GM12878 (cell line): ENCODE results near the gene TMEM14B. TPM values are rescaled to one million over a fixed set of nuclear protein-coding genes. Genes with fewer than 3 reads are reported as not detected.

Experiments
- ASH2L ChIP-seq: fragments of 300-600, 200-600 bp; sonication (generic); IDR thresholded peaks from 2 replicates; pipeline ENCODE4 v1.6.1; 2017; ENCODE audit warnings: low read depth, mild to moderate bottlenecking, borderline replicate concordance
- CHD4 ChIP-seq: fragments of 200-600 bp; sonication (generic); IDR thresholded peaks from 2 replicates; pipeline ENCODE4 v1.6.1; 2016; ENCODE audit warnings: mild to moderate bottlenecking
- EGR1 ChIP-seq, 2 experiments: IDR thresholded peaks; 1 replicate in 1 of 2; 2 replicates in 1 of 2; pipeline ENCODE4 v1.6.1; 2011 to 2012; ENCODE audit warnings: low read depth in 2 of 2, low read length in 2 of 2, borderline replicate concordance in 1 of 2, mild to moderate bottlenecking in 1 of 2, moderate library complexity in 1 of 2
- FOXK2 ChIP-seq: fragments of 450-650 bp; IDR thresholded peaks from 2 replicates; pipeline ENCODE4 v1.6.1; 2017; ENCODE audit warnings: mild to moderate bottlenecking, moderate library complexity
- FOXM1 ChIP-seq: IDR thresholded peaks from 2 replicates; pipeline ENCODE4 v1.6.1; 2012; ENCODE audit warnings: low read depth, mild to moderate bottlenecking, inconsistent platforms, low read length, moderate library complexity
- HCFC1 ChIP-seq: fragments of 150-350 bp; IDR thresholded peaks from 2 replicates; pipeline ENCODE4 v1.6.1; 2014; ENCODE audit warnings: low read length
- KLF5 ChIP-seq: fragments of 450-650 bp; IDR thresholded peaks from 2 replicates; pipeline ENCODE4 v1.6.1; 2014; ENCODE audit warnings: mild to moderate bottlenecking; ENCODE audit not compliant: partially characterized antibody
- PAX5 ChIP-seq: IDR thresholded peaks from 2 replicates; pipeline ENCODE4 v1.6.1; 2011; ENCODE audit warnings: low read depth, low read length, borderline replicate concordance
- SP1 ChIP-seq: IDR thresholded peaks from one replicate; pipeline ENCODE4 v1.6.1; 2011; ENCODE audit warnings: low read depth, low read length
- WRNIP1 ChIP-seq: IDR thresholded peaks from 2 replicates; pipeline ENCODE4 v1.6.1; 2011; ENCODE audit warnings: low read depth, low read length, improper control_type of control experiment, borderline replicate concordance
- polyA plus RNA-seq, 11 experiments: library from polyadenylated mRNA; depleted of rRNA in 4 of 11; unstranded in 6 of 11; stranded (reverse) in 5 of 11; fragments of >200 nt; fragmentation: Nextera tagmentation in 4 of 11; fragmentation: Illumina TruSeq in 1 of 11; extraction: Ambion mirVana in 4 of 11; extraction: Trizol in 1 of 11; gene quantifications; 1 replicate in 1 of 11; 2 replicates in 10 of 11; pipeline versions ENCODE4 v1.2.1 to v1.2.3, GENCODE V29; 2011 to 2016; ENCODE audit warnings: inconsistent platforms in 2 of 11, missing spikeins in 2 of 11, low read depth in 1 of 11
- total RNA-seq, 4 experiments: library from RNA; depleted of rRNA in 3 of 4; stranded (reverse); fragments of >200 nt in 3 of 4; fragmentation: Illumina TruSeq in 1 of 4; extraction: Trizol in 1 of 4; gene quantifications; 2 replicates each; pipeline versions ENCODE4 v1.2.1 to v1.2.3, GENCODE V29; 2013 to 2021
- TF ChIP-seq, protein P1 (sequence below): IDR thresholded peaks from 2 replicates; pipeline ENCODE4 v1.6.1; 2012; ENCODE audit warnings: mild to moderate bottlenecking, low read depth, low read length
- TF ChIP-seq, protein P2 (sequence below): fragments of 450-650 bp; IDR thresholded peaks from 2 replicates; pipeline ENCODE4 v1.6.1; 2017; ENCODE audit warnings: low read depth, mild to moderate bottlenecking, moderate library complexity
- TF ChIP-seq, protein P3 (sequence below): IDR thresholded peaks from 2 replicates; pipeline ENCODE4 v1.6.1; 2012; ENCODE audit warnings: low read length, inconsistent platforms
- TF ChIP-seq, protein P4 (sequence below): fragments of 450-650 bp; IDR thresholded peaks from 2 replicates; pipeline ENCODE4 v1.6.1; 2016; ENCODE audit warnings: mild to moderate bottlenecking, moderate library complexity, borderline replicate concordance
- TF ChIP-seq, protein P5 (sequence below): fragments of 450-650 bp; IDR thresholded peaks from 2 replicates; pipeline ENCODE4 v1.6.1; 2017; ENCODE audit warnings: mild to moderate bottlenecking

Gene TMEM14B
- total and polyA plus RNA-seq, 10 of the 15 experiments (the other 5 are each of a cell fraction or from before 2014, with no cell fraction given) = 80.5 to 399 (median 136) TPM

DNA sequence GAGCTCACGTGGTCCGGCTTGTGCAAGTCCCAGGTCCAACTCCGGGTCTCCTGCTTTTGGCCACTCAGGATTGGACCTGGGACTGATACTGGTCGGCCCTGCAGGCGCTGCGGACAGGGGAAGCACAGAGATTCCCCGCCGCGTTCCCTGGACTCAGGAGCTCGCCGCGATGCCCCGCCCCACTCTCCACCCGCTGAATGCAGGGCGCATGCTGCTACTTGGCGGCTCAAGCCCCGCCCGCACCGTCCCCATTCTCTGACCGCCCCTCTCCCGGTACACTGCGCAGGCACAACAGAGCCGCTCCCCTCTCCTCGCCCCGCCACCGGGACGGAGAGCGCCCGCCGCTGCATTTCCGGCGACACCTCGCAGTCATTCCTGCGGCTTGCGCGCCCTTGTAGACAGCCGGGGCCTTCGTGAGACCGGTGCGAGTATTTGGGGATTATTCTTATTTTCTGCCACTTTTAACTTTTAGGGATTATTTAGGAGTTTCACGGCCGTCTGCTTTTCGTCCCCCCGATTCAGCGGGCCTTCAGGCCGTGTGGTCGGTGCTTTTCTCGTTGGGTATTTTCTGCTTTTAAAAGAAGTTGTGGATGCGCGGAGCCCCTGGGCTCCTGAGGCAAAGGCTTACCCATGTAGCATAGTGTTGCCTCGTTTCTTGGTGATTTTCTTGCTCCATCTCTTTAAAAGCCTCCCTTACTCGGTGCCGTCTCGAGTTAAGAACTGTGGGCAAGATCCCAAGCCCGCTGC lies 24.6 kb upstream of the TMEM14B start, which contains the start of gene TMEM14C (continued):
- TF ChIP-seq, protein P1, sequence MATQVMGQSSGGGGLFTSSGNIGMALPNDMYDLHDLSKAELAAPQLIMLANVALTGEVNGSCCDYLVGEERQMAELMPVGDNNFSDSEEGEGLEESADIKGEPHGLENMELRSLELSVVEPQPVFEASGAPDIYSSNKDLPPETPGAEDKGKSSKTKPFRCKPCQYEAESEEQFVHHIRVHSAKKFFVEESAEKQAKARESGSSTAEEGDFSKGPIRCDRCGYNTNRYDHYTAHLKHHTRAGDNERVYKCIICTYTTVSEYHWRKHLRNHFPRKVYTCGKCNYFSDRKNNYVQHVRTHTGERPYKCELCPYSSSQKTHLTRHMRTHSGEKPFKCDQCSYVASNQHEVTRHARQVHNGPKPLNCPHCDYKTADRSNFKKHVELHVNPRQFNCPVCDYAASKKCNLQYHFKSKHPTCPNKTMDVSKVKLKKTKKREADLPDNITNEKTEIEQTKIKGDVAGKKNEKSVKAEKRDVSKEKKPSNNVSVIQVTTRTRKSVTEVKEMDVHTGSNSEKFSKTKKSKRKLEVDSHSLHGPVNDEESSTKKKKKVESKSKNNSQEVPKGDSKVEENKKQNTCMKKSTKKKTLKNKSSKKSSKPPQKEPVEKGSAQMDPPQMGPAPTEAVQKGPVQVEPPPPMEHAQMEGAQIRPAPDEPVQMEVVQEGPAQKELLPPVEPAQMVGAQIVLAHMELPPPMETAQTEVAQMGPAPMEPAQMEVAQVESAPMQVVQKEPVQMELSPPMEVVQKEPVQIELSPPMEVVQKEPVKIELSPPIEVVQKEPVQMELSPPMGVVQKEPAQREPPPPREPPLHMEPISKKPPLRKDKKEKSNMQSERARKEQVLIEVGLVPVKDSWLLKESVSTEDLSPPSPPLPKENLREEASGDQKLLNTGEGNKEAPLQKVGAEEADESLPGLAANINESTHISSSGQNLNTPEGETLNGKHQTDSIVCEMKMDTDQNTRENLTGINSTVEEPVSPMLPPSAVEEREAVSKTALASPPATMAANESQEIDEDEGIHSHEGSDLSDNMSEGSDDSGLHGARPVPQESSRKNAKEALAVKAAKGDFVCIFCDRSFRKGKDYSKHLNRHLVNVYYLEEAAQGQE = no peak
- TF ChIP-seq, protein P2, sequence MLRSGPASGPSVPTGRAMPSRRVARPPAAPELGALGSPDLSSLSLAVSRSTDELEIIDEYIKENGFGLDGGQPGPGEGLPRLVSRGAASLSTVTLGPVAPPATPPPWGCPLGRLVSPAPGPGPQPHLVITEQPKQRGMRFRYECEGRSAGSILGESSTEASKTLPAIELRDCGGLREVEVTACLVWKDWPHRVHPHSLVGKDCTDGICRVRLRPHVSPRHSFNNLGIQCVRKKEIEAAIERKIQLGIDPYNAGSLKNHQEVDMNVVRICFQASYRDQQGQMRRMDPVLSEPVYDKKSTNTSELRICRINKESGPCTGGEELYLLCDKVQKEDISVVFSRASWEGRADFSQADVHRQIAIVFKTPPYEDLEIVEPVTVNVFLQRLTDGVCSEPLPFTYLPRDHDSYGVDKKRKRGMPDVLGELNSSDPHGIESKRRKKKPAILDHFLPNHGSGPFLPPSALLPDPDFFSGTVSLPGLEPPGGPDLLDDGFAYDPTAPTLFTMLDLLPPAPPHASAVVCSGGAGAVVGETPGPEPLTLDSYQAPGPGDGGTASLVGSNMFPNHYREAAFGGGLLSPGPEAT = peak; percentile 98
- TF ChIP-seq SP1 (peak; percentile 32), FOXK2 (no peak), EGR1 (IDR thresholded peaks at IDR 0.05; ENCODE audit: borderline replicate concordance in 1 of 2, low read depth in 2 of 2, low read length in 2 of 2) (no peak; a peak in 1 of 3 replicates), WRNIP1 (no peak), CHD4 (no peak), ASH2L (no peak), FOXM1 (no peak), HCFC1 (peak; percentile 42; the same call in 1 of the 2 replicates), KLF5 (no peak), PAX5 (no peak)
- TF ChIP-seq, protein P3, sequence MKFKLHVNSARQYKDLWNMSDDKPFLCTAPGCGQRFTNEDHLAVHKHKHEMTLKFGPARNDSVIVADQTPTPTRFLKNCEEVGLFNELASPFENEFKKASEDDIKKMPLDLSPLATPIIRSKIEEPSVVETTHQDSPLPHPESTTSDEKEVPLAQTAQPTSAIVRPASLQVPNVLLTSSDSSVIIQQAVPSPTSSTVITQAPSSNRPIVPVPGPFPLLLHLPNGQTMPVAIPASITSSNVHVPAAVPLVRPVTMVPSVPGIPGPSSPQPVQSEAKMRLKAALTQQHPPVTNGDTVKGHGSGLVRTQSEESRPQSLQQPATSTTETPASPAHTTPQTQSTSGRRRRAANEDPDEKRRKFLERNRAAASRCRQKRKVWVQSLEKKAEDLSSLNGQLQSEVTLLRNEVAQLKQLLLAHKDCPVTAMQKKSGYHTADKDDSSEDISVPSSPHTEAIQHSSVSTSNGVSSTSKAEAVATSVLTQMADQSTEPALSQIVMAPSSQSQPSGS = no peak
- TF ChIP-seq, protein P4, sequence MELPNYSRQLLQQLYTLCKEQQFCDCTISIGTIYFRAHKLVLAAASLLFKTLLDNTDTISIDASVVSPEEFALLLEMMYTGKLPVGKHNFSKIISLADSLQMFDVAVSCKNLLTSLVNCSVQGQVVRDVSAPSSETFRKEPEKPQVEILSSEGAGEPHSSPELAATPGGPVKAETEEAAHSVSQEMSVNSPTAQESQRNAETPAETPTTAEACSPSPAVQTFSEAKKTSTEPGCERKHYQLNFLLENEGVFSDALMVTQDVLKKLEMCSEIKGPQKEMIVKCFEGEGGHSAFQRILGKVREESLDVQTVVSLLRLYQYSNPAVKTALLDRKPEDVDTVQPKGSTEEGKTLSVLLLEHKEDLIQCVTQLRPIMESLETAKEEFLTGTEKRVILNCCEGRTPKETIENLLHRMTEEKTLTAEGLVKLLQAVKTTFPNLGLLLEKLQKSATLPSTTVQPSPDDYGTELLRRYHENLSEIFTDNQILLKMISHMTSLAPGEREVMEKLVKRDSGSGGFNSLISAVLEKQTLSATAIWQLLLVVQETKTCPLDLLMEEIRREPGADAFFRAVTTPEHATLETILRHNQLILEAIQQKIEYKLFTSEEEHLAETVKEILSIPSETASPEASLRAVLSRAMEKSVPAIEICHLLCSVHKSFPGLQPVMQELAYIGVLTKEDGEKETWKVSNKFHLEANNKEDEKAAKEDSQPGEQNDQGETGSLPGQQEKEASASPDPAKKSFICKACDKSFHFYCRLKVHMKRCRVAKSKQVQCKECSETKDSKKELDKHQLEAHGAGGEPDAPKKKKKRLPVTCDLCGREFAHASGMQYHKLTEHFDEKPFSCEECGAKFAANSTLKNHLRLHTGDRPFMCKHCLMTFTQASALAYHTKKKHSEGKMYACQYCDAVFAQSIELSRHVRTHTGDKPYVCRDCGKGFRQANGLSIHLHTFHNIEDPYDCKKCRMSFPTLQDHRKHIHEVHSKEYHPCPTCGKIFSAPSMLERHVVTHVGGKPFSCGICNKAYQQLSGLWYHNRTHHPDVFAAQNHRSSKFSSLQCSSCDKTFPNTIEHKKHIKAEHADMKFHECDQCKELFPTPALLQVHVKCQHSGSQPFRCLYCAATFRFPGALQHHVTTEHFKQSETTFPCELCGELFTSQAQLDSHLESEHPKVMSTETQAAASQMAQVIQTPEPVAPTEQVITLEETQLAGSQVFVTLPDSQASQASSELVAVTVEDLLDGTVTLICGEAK = peak; percentile 66; the same call in 1 of the 2 replicates
- TF ChIP-seq, protein P5, sequence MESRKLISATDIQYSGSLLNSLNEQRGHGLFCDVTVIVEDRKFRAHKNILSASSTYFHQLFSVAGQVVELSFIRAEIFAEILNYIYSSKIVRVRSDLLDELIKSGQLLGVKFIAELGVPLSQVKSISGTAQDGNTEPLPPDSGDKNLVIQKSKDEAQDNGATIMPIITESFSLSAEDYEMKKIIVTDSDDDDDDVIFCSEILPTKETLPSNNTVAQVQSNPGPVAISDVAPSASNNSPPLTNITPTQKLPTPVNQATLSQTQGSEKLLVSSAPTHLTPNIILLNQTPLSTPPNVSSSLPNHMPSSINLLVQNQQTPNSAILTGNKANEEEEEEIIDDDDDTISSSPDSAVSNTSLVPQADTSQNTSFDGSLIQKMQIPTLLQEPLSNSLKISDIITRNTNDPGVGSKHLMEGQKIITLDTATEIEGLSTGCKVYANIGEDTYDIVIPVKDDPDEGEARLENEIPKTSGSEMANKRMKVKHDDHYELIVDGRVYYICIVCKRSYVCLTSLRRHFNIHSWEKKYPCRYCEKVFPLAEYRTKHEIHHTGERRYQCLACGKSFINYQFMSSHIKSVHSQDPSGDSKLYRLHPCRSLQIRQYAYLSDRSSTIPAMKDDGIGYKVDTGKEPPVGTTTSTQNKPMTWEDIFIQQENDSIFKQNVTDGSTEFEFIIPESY = no peak
